Hepatocyte (in vitro differentiated cells): Measurements from ENCODE around the gene VIPR2. TPM values are rescaled to one million over a fixed set of nuclear protein-coding genes. Genes with fewer than 3 reads are reported as not detected.

ENCODE experiments used
- DNase-seq: peaks from one replicate; pipeline ENCODE4 v3.0.0-alpha.2; 2016; ENCODE audit warnings: low spot score
- H2AFZ ChIP-seq: fragments of 200-600 bp; sonication (generic); 2 replicates; pipeline ENCODE4 v1.6.0; 2016; ENCODE audit warnings: antibody characterized with exemption, mild to moderate bottlenecking
- H3K27ac ChIP-seq: fragments of 200-600 bp; sonication (generic); 2 replicates; pipeline ENCODE4 v1.5.1; 2016; ENCODE audit warnings: mild to moderate bottlenecking
- H3K27me3 ChIP-seq: fragments of 200-600 bp; sonication (generic); 2 replicates; pipeline ENCODE4 v1.6.1; 2016
- H3K36me3 ChIP-seq: fragments of 200-600 bp; sonication (generic); replicated peaks from 2 replicates; pipeline ENCODE4 v1.5.1; 2016; ENCODE audit warnings: low read depth; ENCODE audit not compliant: insufficient read depth
- H3K4me1 ChIP-seq: fragments of 200-600 bp; sonication (generic); 2 replicates; pipeline ENCODE4 v1.5.1; 2016; ENCODE audit warnings: mild to moderate bottlenecking, moderate library complexity; ENCODE audit not compliant: insufficient read depth
- H3K4me2 ChIP-seq: fragments of 200-600 bp; sonication (generic); 2 replicates; pipeline ENCODE4 v1.6.0; 2016
- H3K4me3 ChIP-seq: fragments of 200-600 bp; sonication (generic); 2 replicates; pipeline ENCODE4 v1.5.1; 2016; ENCODE audit warnings: mild to moderate bottlenecking
- H3K79me2 ChIP-seq: fragments of 200-600 bp; sonication (generic); 2 replicates; pipeline ENCODE4 v1.6.0; 2017; ENCODE audit warnings: mild to moderate bottlenecking
- H3K9me2 ChIP-seq: fragments of 200-600 bp; sonication (generic); replicated peaks from 2 replicates; pipeline ENCODE4 v1.6.0; 2017; ENCODE audit warnings: mild to moderate bottlenecking; ENCODE audit not compliant: insufficient read depth
- H3K9me3 ChIP-seq: fragments of 200-600 bp; sonication (generic); 2 replicates; pipeline ENCODE4 v1.5.1; 2016; ENCODE audit warnings: low read depth, mild to moderate bottlenecking
- H4K20me1 ChIP-seq: fragments of 200-600 bp; sonication (generic); 2 replicates; pipeline ENCODE4 v1.6.0; 2016; ENCODE audit warnings: mild to moderate bottlenecking; ENCODE audit not compliant: insufficient read depth, poor library complexity, severe bottlenecking
- CTCF ChIP-seq: fragments of 200-600 bp; sonication (generic); IDR thresholded peaks from 2 replicates; pipeline ENCODE4 v1.5.1; 2016; ENCODE audit warnings: antibody characterized with exemption, mild to moderate bottlenecking; ENCODE audit not compliant: poor library complexity
- EZH2 ChIP-seq: fragments of 200-600 bp; sonication (generic); IDR thresholded peaks from 2 replicates; pipeline ENCODE4 v1.6.1; 2016; ENCODE audit warnings: antibody characterized with exemption, mild to moderate bottlenecking, borderline replicate concordance
- EZH2phosphoT487 ChIP-seq: fragments of 200-600 bp; sonication (generic); IDR thresholded peaks from one replicate; pipeline ENCODE4 v1.6.1; 2018; ENCODE audit warnings: antibody characterized with exemption, mild to moderate bottlenecking, low read depth, moderate library complexity; ENCODE audit not compliant: unreplicated experiment, severe bottlenecking
- WGBS: methylation state at CpG from one replicate; pipeline ENCODE4 v1.1.6; 2016; ENCODE audit warnings: low lambda C conversion rate; ENCODE audit errors: missing lambda C conversion rate; 5-methylcytosine and 5-hydroxymethylcytosine counted together
- polyA plus RNA-seq: library from polyadenylated mRNA; unstranded; fragments of >200 nt; fragmentation: Nextera tagmentation; extraction: Ambion mirVana; gene quantifications from 2 replicates; pipeline ENCODE4 v1.2.1, GENCODE V29; 2016
- total RNA-seq: library from RNA; depleted of rRNA; stranded (reverse); fragments of >200 nt; gene quantifications from 2 replicates; pipeline ENCODE4 v1.2.3, GENCODE V29; 2014

The VIPR2 gene
- total and polyA plus RNA-seq, 2 experiments from 2014 or later, result 2.7 to 3.4 TPM

GRCh38 chr7:159151231-159151630 is 6.6 kb upstream of the VIPR2 start:
- no peaks in the 10 kb centered on the region for H3K79me2 ChIP-seq
- H3K4me3 ChIP-seq, result no peak overlapping the region
- no peak overlapping the region for H3K4me2 ChIP-seq
- H2AFZ ChIP-seq, result no peak overlapping the region
- WGBS, result 74% methylated on average over 8 of the region's 8 CpGs
- H3K9me2 ChIP-seq, result no peaks in the 10 kb centered on the region
- no peak for TF ChIP-seq EZH2
- TF ChIP-seq CTCF, result no peak
- no peak for TF ChIP-seq EZH2phosphoT487
- H3K27me3 ChIP-seq, result peaks cover 3% of the 10 kb centered on the region
- no peaks in the 10 kb centered on the region for H3K4me1 ChIP-seq
- H3K9me3 ChIP-seq, result no peaks in the 10 kb centered on the region
- DNase-seq, result no peak
- no peak overlapping the region for H3K27ac ChIP-seq
- no peaks in the 10 kb centered on the region for H3K36me3 ChIP-seq
- no peaks in the 10 kb centered on the region for H4K20me1 ChIP-seq

GRCh38 chr7:159149488-159149887 is 4.8 kb upstream of the VIPR2 start:
- H3K27me3 ChIP-seq, result peaks cover 11% of the 10 kb centered on the region
- H2AFZ ChIP-seq, result no peak overlapping the region
- peaks cover 3% of the 10 kb centered on the region for H3K4me1 ChIP-seq
- no peak overlapping the region for H3K4me3 ChIP-seq
- no peaks in the 10 kb centered on the region for H3K79me2 ChIP-seq
- H3K36me3 ChIP-seq, result no peaks in the 10 kb centered on the region
- DNase-seq, result no peak
- H3K9me3 ChIP-seq, result no peaks in the 10 kb centered on the region
- TF ChIP-seq EZH2 (no peak), CTCF (no peak), EZH2phosphoT487 (no peak)
- WGBS, result 88% methylated on average over 8 of the region's 8 CpGs
- H3K4me2 ChIP-seq, result no peak overlapping the region
- no peak overlapping the region for H3K27ac ChIP-seq
- no peaks in the 10 kb centered on the region for H4K20me1 ChIP-seq
- no peaks in the 10 kb centered on the region for H3K9me2 ChIP-seq

DNA sequence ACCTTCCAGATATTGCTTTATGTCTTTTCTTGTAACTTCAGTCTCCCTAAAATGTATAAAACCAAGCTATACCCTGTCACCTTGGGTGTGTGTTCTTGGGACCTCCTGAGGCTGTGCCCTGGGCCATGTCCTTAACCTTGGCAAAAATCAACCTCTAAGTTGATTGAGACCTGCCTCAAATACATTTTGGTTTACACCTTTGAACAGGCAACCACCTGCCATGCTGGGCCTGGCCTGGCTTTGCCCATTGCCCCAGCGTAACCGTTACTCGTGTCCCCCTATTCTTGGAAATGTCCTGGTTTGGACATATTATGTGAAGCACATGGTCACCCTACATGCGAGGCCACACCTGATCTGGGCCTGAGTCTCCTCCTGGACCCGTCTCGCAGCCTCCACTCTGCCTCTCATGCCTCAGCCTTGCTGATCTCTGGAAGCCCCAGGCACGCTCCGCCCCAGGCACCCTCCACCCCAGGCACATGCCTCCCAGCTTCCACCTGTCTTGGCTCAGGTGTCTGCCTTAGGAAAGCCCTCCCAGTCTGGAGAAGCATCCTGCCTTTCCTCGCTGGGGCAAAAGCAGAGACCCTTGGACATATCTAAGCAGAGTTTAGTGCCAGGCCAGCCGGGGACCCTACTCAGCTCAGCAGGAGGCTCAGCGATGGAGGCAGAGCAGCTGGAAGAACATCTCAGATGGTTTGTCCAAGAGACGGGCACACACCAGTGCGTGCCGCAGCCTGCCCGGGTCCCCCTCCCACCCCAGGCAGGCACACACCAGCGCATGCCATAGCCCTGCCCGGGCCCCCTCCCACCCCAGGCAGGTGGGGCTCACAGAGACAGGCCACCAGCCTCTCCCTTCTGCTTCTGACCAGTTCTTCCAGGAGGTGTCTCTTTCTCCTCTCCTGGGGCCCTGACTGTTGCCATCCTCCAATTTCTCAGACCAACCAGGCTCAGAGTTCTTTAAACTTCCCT is 4.0 kb upstream of the VIPR2 start:
- Histone ChIP-seq H3K36me3 (no peaks in the 10 kb centered on the region), H4K20me1 (no peaks in the 10 kb centered on the region), H2AFZ (no peak overlapping the region), H3K4me3 (no peak overlapping the region), H3K27ac (no peak overlapping the region), H3K27me3 (peaks cover 19% of the 10 kb centered on the region), H3K79me2 (no peaks in the 10 kb centered on the region), H3K4me2 (no peak overlapping the region), H3K4me1 (peaks cover 11% of the 10 kb centered on the region), H3K9me3 (no peaks in the 10 kb centered on the region), H3K9me2 (no peaks in the 10 kb centered on the region)
- TF ChIP-seq EZH2phosphoT487, result no peak
- no peak for TF ChIP-seq CTCF
- TF ChIP-seq EZH2, result no peak
- WGBS, result 97% methylated on average over 13 of the region's 17 CpGs
- no peak for DNase-seq
